ENCODE data around the gene ZNF423.

GRCh38 chr16:49773534-49774475 lies 82.1 kb downstream of the ZNF423 start:
- TF ChIP-seq CTCF (conservative IDR thresholded peaks at IDR 0.05; ENCODE audit: low read depth in 2 of 2) (no peak), REST (IDR thresholded peaks at IDR 0.05; ENCODE audit: unreplicated experiment) (no peak), EZH2 (IDR thresholded peaks at IDR 0.05; ENCODE audit: low read depth, unreplicated experiment) (no peak), STAT1 (IDR thresholded peaks at IDR 0.05; ENCODE audit: unreplicated experiment) (no peak), EZH2phosphoT487 (IDR thresholded peaks at IDR 0.05; ENCODE audit: unreplicated experiment) (no peak), POLR2AphosphoS5 (IDR thresholded peaks at IDR 0.05; ENCODE audit: low read depth) (no peak), JUNB (IDR thresholded peaks at IDR 0.05; ENCODE audit: unreplicated experiment) (no peak), ZNF331 (CRISPR knock-in tag; IDR thresholded peaks at IDR 0.05; ENCODE audit: low read depth) (no peak)
